RWPE2 (cell line): ENCODE results near the gene ZSCAN5B.

ENCODE experiments used
- ATAC-seq: fragments of 200-7000 bp; cut with Tn5 transposase; 3 replicates; pipeline ENCODE4 v1.9.1; 2021; ENCODE audit warnings: low read depth
- DNase-seq: peaks from one replicate; pipeline ENCODE4 v3.0.0-alpha.2; 2020; ENCODE audit warnings: low spot score
- H3K27ac ChIP-seq: fragments of 450-650 bp; 2 replicates; pipeline ENCODE4 v1.5.1; 2017; ENCODE audit warnings: mild to moderate bottlenecking; ENCODE audit not compliant: poor library complexity, severe bottlenecking
- H3K27me3 ChIP-seq: fragments of 250-450 bp; sonication (Bioruptor Pico); 2 replicates; pipeline ENCODE4 v1.5.1; 2021; ENCODE audit warnings: mild to moderate bottlenecking, moderate library complexity; ENCODE audit not compliant: insufficient read depth, poor library complexity, severe bottlenecking
- H3K36me3 ChIP-seq: fragments of 250-450 bp; sonication (Bioruptor Pico); 2 replicates; pipeline ENCODE4 v1.5.1; 2020; ENCODE audit warnings: low read depth, mild to moderate bottlenecking, moderate library complexity
- H3K4me1 ChIP-seq: fragments of 250-450 bp; sonication (Bioruptor Pico); 2 replicates; pipeline ENCODE4 v1.5.1; 2021; ENCODE audit warnings: mild to moderate bottlenecking, moderate library complexity; ENCODE audit not compliant: insufficient read depth, poor library complexity, severe bottlenecking
- H3K4me3 ChIP-seq: fragments of 250-450 bp; sonication (Bioruptor Pico); 2 replicates; pipeline ENCODE4 v1.5.1; 2021; ENCODE audit warnings: mild to moderate bottlenecking, moderate library complexity; ENCODE audit not compliant: severe bottlenecking
- H3K9me3 ChIP-seq: fragments of 250-450 bp; sonication (Bioruptor Pico); 2 replicates; pipeline ENCODE4 v1.5.1; 2021; ENCODE audit warnings: mild to moderate bottlenecking, moderate library complexity; ENCODE audit not compliant: severe bottlenecking
- CTCF ChIP-seq: fragments of 450-650 bp; IDR thresholded peaks from one replicate; pipeline ENCODE4 v1.5.1; 2017; ENCODE audit warnings: mild to moderate bottlenecking, moderate library complexity; ENCODE audit not compliant: poor library complexity, severe bottlenecking

Gene ZSCAN5B

GRCh38 chr19:56174550-56174949 lies 23.0 kb downstream of the ZSCAN5B start:
- H3K4me1 ChIP-seq, result peaks cover 5% of the 10 kb centered on the region
- no peaks in the 10 kb centered on the region for H3K36me3 ChIP-seq
- TF ChIP-seq CTCF, result no peak

DNA sequence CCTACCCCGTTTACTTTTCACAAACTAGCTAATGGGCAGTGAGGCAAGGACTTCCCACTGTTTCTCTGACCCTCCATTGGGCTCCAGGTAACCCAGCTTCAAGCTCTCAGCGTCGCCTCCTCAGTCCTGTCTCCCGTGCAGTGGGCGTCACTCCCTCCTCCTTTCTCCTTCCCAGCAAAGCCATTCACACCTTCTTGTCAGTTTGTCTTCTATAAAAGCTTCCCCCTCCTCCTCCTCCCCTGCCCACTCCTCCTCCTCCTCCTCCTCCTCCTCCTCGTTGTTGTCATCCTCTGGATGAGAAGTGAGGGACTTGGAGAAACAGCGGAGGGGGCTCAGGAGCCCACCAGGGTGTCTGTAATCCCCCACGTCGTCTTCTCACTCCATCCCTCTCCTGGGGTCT lies 23.5 kb downstream of the ZSCAN5B start:
- no peaks in the 10 kb centered on the region for H3K9me3 ChIP-seq
- DNase-seq (no peak), ATAC-seq (no peak)
- H3K4me1 ChIP-seq, result peaks cover 5% of the 10 kb centered on the region
- H3K27me3 ChIP-seq, result no peaks in the 10 kb centered on the region
- TF ChIP-seq CTCF, result no peak
- H3K27ac ChIP-seq, result no peak overlapping the region
- H3K36me3 ChIP-seq, result no peaks in the 10 kb centered on the region
- H3K4me3 ChIP-seq, result no peak overlapping the region

More at GRCh38 chr19:56174550-56174949, 23.0 kb downstream of the ZSCAN5B start:
- ATAC-seq (no peak), DNase-seq (no peak)
- Histone ChIP-seq H3K27ac (no peak overlapping the region), H3K9me3 (no peaks in the 10 kb centered on the region), H3K4me3 (no peak overlapping the region), H3K27me3 (no peaks in the 10 kb centered on the region)

- no peaks in the 10 kb centered on the region for H3K27me3 ChIP-seq
- peak; percentile 97 for ATAC-seq
- DNase-seq, result peak; percentile 86
- no peaks in the 10 kb centered on the region for H3K9me3 ChIP-seq
- H3K4me1 ChIP-seq, result peaks cover 5% of the 10 kb centered on the region
- H3K27ac ChIP-seq, result no peak overlapping the region
- H3K36me3 ChIP-seq, result no peaks in the 10 kb centered on the region
- H3K4me3 ChIP-seq, result no peak overlapping the region
- TF ChIP-seq CTCF, result no peak
Observed at GRCh38 chr19:56170261-56170660, 27.3 kb downstream of the ZSCAN5B start.

- no peak for DNase-seq
Observed at GRCh38 chr19:56167064-56167578, 30.5 kb downstream of the ZSCAN5B start.

More at GRCh38 chr19:56167064-56167578, 30.5 kb downstream of the ZSCAN5B start:
- Histone ChIP-seq H3K36me3 (no peaks in the 10 kb centered on the region), H3K27ac (no peak overlapping the region), H3K4me1 (peaks cover 5% of the 10 kb centered on the region), H3K4me3 (no peak overlapping the region), H3K27me3 (no peaks in the 10 kb centered on the region), H3K9me3 (no peaks in the 10 kb centered on the region)
- TF ChIP-seq CTCF, result no peak
- no peak for ATAC-seq
